ENCODE results near the gene GPC5.
"Not testable (repeated sequence)": the region's sequence is repeated elsewhere in the genome, so short reads cannot be mapped to it uniquely, and the experiment has no call there.

GPC5 gene

GRCh38 chr13:92849381-92849780 lies 1451.0 kb downstream of the GPC5 start:
- DNase-seq (ENCODE audit: low spot score) = no peak

- no peak for DNase-seq (ENCODE audit: low spot score)
Observed at GRCh38 chr13:92864584-92865284, 1466.3 kb downstream of the GPC5 start.

- DNase-seq (ENCODE audit: low spot score) = no peak
Observed at GRCh38 chr13:92873029-92873428, 1474.6 kb downstream of the GPC5 start.

- DNase-seq (ENCODE audit: low spot score) = no peak
Observed at GRCh38 chr13:92886535-92887077, 1488.2 kb downstream of the GPC5 start.

- DNase-seq (ENCODE audit: low spot score) = no peak
Observed at GRCh38 chr13:92894447-92894846, 1496.0 kb downstream of the GPC5 start.

- no peak for DNase-seq (ENCODE audit: low spot score)
Observed at GRCh38 chr13:92896842-92897241, 1498.4 kb downstream of the GPC5 start.

- not testable (repeated sequence) for DNase-seq (ENCODE audit: low spot score)
Observed at GRCh38 chr13:92898946-92899345, 1500.5 kb downstream of the GPC5 start.

- DNase-seq (ENCODE audit: low spot score) = no peak
Observed at GRCh38 chr13:92900446-92900845, 1502.0 kb downstream of the GPC5 start.

GRCh38 chr13:92901739-92902138 lies 1503.3 kb downstream of the GPC5 start:
- DNase-seq (ENCODE audit: low spot score) = no peak

GRCh38 chr13:92912629-92913028 lies 1514.2 kb downstream of the GPC5 start:
- DNase-seq (ENCODE audit: low spot score) = no peak

- DNase-seq (ENCODE audit: low spot score) = no peak
Observed at GRCh38 chr13:92913840-92914239, 1515.4 kb downstream of the GPC5 start.
